Right lobe of liver (tissue), 6 donors: Measurements from ENCODE around the gene ANKRD13A. TPM values are rescaled to one million over a fixed set of nuclear protein-coding genes. Genes with fewer than 3 reads are reported as not detected.

ENCODE experiments used
- ATAC-seq, 4 donors: fragments of 200-7000 bp; cut with Tn5 transposase; one replicate each; pipeline ENCODE4 v1.9.1; 2020; ENCODE audit warnings: mild to moderate bottlenecking in 4 of 4, moderate library complexity in 4 of 4
- DNase-seq, 3 donors: peaks; one replicate each; pipeline ENCODE4 v3.0.0-alpha.2; 2020
- H3K27ac ChIP-seq, 3 donors: fragments of 200-600 bp; one replicate each; pipeline ENCODE4 v1.8.0; 2022
- H3K27me3 ChIP-seq, 2 donors: fragments of 200-600 bp; one replicate each; pipeline ENCODE4 v1.8.0; 2022
- H3K36me3 ChIP-seq, 4 donors: fragments of 200-600 bp; sonication (generic) in 1 of 4; one replicate each; pipeline versions ENCODE4 v1.5.1 to v1.8.0; 2017 to 2022; ENCODE audit warnings: control low read depth in 1 of 4
- H3K4me1 ChIP-seq, 4 donors: fragments of 200-600 bp; sonication (generic) in 1 of 4; one replicate each; pipeline versions ENCODE4 v1.5.1 to v1.8.0; 2017 to 2022; ENCODE audit warnings: control low read depth in 1 of 4
- H3K4me3 ChIP-seq, 3 donors: fragments of 200-600 bp; one replicate each; pipeline ENCODE4 v1.8.0; 2022
- H3K9me3 ChIP-seq, 4 donors: fragments of 200-600 bp; sonication (generic) in 1 of 4; one replicate each; pipeline versions ENCODE4 v1.5.1 to v1.8.0; 2017 to 2022; ENCODE audit warnings: control low read depth in 1 of 4
- POLR2A ChIP-seq: fragments of 450-650 bp; IDR thresholded peaks from one replicate; pipeline ENCODE4 v1.6.1; 2017; ENCODE audit warnings: antibody characterized with exemption, mild to moderate bottlenecking
- WGBS: methylation state at CpG from one replicate; pipeline ENCODE4 v1.1.6; 2018; ENCODE audit warnings: low coverage, low lambda C conversion rate; ENCODE audit not compliant: insufficient coverage; ENCODE audit errors: missing lambda C conversion rate; 5-methylcytosine and 5-hydroxymethylcytosine counted together
- intact Hi-C, 2 donors: fragments of 100-400 bp; cut with DNase I; formaldehyde crosslinking; loops; one replicate each; pipeline versions ENCODE4 v1.11.2 to v1.14.1; 2022
- long read RNA-seq: library from polyadenylated mRNA; unstranded; transcript quantifications from one replicate; pipeline ENCODE4 v2.0.0, GENCODE V29; 2019
- total RNA-seq, 6 experiments: library from RNA; depleted of rRNA in 2 of 6; stranded (reverse); fragments of >200 nt in 2 of 6; fragmentation: NEBNext Ultra II Directional in 3 of 6; extraction: Animal tissue kit (Norgen Biotek cat#: 25700) in 3 of 6; gene quantifications; one replicate each; pipeline versions ENCODE4 v1.1.0 to v1.2.4, GENCODE V29; 2016 to 2023
- TF ChIP-seq, protein P1 (sequence below), 4 donors: fragments of 200-600 bp in 3 of 4; fragments of 450-650 bp in 1 of 4; IDR thresholded peaks; one replicate each; pipeline versions ENCODE4 v1.5.1 to v1.8.0; 2016 to 2022; ENCODE audit warnings: antibody characterized with exemption in 4 of 4, mild to moderate bottlenecking in 2 of 4
- donor health status: DM: no; HTN: yes; CAD: no.
- donor health status: DM: no; HTN: no; CAD: no.
- donor health status: DM: no; HTN: no; CAD: no.
- donor health status: DM: no; HTN: yes; CAD: no.
- donor health status: DM: no; HTN: yes; CAD: no.

ANKRD13A gene
- 10 to 100 TPM; 14.4 to 33.7 (median 24.6) TPM for total RNA-seq
- long read RNA-seq, partial matches to known transcripts: 0 of 1 reads
- long read RNA-seq, other reads (novel, unspliced or antisense): 1 of 1 reads

DNA sequence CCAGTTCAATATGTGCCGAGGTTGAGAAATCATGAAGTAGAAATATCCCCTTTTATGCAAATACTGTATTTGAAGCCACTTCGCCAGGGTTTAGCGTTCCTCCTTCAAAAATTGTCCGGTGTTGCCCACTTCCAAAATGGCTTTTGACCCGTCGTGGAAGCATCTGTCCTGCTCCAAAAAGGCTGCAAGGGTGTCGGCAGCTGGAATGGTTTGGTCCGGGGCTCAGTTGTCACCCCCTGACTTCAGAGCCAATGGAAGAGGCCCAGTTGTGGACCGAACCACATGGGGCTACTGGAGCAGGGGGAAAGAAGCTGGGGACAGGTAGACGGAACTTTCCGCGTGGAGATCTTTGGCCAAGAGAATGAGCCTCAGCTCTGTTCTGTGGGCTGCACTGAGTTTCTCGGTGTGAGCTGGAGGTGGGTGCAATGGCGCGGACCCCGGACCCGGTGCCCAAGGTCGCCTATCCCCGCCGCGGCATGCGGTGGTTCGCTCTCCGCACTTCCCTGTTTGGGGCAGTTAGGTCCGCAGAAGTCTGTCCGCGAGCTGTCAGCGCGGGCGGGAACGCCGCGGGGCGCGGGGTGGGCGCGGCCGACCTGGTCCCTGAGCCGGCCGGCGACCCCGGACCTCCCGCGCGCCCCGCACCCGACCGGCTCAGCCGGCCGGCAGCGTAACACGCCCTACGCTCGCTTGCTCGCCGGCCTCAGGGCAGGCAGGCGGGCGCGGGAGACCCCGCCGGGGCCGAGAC is at the start of gene ANKRD13A:
Gene ANKRD13A (plus strand): TSS at position 527 of the 745 bp plus-strand sequence. CDS start 259 bp downstream, outside the sequence.
- H3K4me3 ChIP-seq: peak within 1 kb of the TSS; percentile 84 to 91 (median 89)
- 0% methylated on average over 4 of the region's 62 CpGs for WGBS
- DNase-seq: peak; percentile 87 to 91 (median 91)
- no peaks in the 10 kb centered on the region for H3K9me3 ChIP-seq
- peak within 1 kb of the TSS; percentile 94 to 97 (median 95) for H3K27ac ChIP-seq
- peaks cover 0 to 13% (median 1%) of the 10 kb centered on the region in 4 donors for H3K4me1 ChIP-seq
- intact Hi-C loops: no loop called here
- no peaks in the 10 kb centered on the region for H3K27me3 ChIP-seq
- H3K36me3 ChIP-seq: no peaks in the 10 kb centered on the region
- peak; percentile 86 to 92 (median 89) for ATAC-seq
- TF ChIP-seq POLR2A: peak; percentile 96
- TF ChIP-seq, protein P1, sequence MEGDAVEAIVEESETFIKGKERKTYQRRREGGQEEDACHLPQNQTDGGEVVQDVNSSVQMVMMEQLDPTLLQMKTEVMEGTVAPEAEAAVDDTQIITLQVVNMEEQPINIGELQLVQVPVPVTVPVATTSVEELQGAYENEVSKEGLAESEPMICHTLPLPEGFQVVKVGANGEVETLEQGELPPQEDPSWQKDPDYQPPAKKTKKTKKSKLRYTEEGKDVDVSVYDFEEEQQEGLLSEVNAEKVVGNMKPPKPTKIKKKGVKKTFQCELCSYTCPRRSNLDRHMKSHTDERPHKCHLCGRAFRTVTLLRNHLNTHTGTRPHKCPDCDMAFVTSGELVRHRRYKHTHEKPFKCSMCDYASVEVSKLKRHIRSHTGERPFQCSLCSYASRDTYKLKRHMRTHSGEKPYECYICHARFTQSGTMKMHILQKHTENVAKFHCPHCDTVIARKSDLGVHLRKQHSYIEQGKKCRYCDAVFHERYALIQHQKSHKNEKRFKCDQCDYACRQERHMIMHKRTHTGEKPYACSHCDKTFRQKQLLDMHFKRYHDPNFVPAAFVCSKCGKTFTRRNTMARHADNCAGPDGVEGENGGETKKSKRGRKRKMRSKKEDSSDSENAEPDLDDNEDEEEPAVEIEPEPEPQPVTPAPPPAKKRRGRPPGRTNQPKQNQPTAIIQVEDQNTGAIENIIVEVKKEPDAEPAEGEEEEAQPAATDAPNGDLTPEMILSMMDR (IDR thresholded peaks at IDR 0.05): peak in 1 of 4 donors; percentile 4

DNA sequence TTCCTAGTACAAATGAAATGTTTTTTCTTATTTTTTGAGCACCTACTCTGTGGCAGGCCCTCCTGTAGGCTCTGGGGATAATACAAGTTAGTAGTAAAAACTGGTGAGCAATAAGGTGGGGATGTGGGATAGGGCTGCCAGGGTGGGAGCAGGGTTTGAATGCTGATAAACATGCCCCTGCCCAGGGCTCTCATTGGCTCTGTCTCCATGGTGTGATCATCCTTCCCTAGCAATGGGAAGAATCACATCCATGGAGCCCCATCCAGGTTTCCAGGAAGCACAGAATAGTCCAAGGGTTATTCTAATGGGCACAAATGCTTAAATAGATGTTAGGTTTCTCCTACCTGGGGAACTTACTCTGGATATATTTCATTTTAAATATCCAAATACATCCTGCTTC is 48.6 kb upstream of the ANKRD13A start:
- DNase-seq (no peak), ATAC-seq (no peak)
- H3K27me3 ChIP-seq: no peaks in the 10 kb centered on the region
- peak overlapping the region in 1 of 3 donors; percentile 82 for H3K27ac ChIP-seq
- H3K9me3 ChIP-seq: no peaks in the 10 kb centered on the region
- intact Hi-C loops: no loop called here
- TF ChIP-seq POLR2A: no peak
- TF ChIP-seq, protein P1 (IDR thresholded peaks at IDR 0.05): no peak
- H3K36me3 ChIP-seq: peaks cover 0 to 40% (median 10%) of the 10 kb centered on the region in 4 donors
- peaks cover 0 to 57% (median 15%) of the 10 kb centered on the region in 4 donors for H3K4me1 ChIP-seq
- H3K4me3 ChIP-seq: no peak overlapping the region

DNA sequence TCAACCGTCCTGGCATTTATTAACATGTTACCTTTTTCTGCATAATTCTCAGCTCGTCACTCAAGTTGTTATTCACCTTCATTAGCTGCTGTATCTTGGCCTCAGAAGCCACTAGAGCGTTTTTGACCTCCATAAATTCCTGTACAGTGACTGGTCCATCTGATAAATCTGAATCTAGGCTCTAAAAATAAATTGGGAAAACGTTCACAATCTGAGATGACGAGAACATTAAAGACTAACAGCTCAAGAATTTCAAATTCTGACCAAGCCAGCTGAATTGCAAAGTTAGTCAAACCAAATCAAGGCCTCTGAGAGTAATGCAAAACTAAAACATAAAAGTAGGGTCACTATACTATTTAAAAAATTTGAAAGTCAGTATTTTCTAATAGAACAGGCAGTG is 48.1 kb upstream of the ANKRD13A start:
- H3K36me3 ChIP-seq: peaks cover 0 to 45% (median 10%) of the 10 kb centered on the region in 4 donors
- TF ChIP-seq POLR2A: no peak
- TF ChIP-seq, protein P1 (IDR thresholded peaks at IDR 0.05): no peak
- no peaks in the 10 kb centered on the region for H3K9me3 ChIP-seq
- peaks cover 0 to 53% (median 15%) of the 10 kb centered on the region in 4 donors for H3K4me1 ChIP-seq
- no peak overlapping the region for H3K4me3 ChIP-seq
- DNase-seq: no peak
- no peak overlapping the region for H3K27ac ChIP-seq
- H3K27me3 ChIP-seq: no peaks in the 10 kb centered on the region
- no peak for ATAC-seq
- WGBS: 78% methylated on average over 5 of the region's 5 CpGs
- intact Hi-C loops: no loop called here

DNA sequence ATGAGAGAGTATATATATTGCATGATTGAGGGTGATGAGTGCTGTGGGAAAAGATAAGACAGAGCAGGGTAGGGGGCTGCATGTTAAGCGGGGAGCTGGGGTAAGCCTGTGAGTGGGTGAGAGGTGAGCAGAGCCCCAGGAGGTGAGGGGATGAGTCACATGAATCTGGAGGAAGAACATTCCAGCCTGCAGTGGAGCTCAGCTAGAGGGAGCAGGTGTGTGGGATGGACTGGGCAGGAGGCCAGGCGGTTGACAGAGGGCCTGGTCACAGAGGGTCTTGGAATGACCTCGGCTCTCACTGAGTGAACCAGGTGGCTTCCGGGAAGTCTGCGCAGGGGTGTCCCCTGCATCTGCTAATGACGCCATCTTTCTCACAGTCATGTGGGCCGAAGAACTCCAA is 47.5 kb upstream of the ANKRD13A start:
- 69% methylated on average over 1 of the region's 7 CpGs for WGBS
- TF ChIP-seq, protein P1 (IDR thresholded peaks at IDR 0.05): no peak
- TF ChIP-seq POLR2A: no peak
- Histone ChIP-seq H3K4me1 (peaks cover 0 to 47% (median 15%) of the 10 kb centered on the region in 4 donors), H3K4me3 (no peak overlapping the region), H3K36me3 (peaks cover 0 to 44% (median 10%) of the 10 kb centered on the region in 4 donors), H3K9me3 (no peaks in the 10 kb centered on the region), H3K27ac (no peak overlapping the region), H3K27me3 (no peaks in the 10 kb centered on the region)
- intact Hi-C loops: no loop called here
- ATAC-seq (peak in 1 of 4 donors; percentile 57), DNase-seq (peak in 1 of 3 donors; percentile 66)
